Stimulated activated CD4-positive, alpha-beta T cell treated with anti-CD3 and anti-CD28 coated beads, Interleukin-1b, Interleukin-23, amount 100 ng/mL, for 1 hour (primary cell): ENCODE results near the gene GSTO1.
A peak's percentile ranks its signal among the peaks of the same experiment; 100 is the strongest.

Experiments used
- DNase-seq, 2 donors: peaks; one replicate each; pipeline ENCODE4 v3.0.0-alpha.2; 2020; ENCODE audit warnings: low read depth in 2 of 2

Gene GSTO1

DNA sequence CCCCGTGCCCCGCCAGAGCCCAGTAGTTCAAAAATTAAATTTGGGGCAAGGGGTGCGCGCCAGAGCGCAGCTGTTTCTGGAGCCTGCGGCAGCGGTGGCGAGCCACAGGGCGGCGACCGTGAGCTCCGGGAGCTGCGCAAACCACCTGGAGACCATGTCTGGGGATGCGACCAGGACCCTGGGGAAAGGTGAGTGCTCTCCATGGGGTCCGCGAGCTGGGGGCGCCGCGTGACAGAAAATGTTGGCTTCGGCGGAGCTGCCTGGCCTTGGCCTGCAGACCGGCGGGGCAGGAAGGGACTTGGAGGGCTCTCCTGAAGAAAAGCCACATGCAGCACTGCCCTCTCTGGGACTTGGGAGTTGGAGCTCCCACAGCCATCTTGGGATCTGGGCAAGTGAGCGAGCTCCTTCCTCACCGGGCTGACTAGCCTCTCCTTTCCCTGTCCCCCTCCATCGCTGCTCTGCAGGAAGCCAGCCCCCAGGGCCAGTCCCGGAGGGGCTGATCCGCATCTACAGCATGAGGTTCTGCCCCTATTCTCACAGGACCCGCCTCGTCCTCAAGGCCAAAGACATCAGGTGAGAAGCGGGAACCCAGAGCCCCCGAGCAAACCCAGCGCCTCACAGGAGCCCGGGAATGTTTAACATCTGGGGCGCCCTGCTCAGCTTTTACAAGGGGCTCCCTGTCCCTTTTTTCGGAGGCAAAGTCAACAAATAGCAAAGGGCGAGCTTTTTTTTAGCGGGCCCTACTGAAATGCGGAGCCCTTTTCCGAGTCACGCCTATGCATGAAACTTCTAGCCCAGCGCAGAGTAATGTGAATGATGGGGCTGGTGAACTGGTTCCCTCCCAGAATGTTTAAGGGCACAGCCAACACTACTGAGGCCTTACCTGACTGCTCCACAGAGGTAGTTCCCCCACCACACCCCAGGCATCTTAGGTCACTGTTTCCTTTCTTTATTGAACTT is 20.4 kb downstream of the GSTO1 start:
- DNase-seq = no peak

GRCh38 chr10:104276192-104276591 is 21.5 kb downstream of the GSTO1 start:
- DNase-seq = no peak

DNA sequence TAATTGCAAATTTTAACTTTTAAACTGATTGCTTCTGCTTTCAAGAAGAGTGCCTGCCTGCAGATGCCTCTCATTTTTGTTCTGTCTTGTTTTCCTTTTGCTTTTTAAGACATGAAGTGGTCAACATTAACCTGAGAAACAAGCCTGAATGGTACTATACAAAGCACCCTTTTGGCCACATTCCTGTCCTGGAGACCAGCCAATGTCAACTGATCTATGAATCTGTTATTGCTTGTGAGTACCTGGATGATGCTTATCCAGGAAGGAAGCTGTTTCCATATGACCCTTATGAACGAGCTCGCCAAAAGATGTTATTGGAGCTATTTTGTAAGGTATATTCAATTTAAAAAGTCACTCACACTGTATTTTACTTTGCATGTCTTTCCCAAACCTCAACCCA is 23.1 kb downstream of the GSTO1 start:
- DNase-seq = no peak

- no peak for DNase-seq
Measured at GRCh38 chr10:104279550-104280259, 25.0 kb downstream of the GSTO1 start.

DNA sequence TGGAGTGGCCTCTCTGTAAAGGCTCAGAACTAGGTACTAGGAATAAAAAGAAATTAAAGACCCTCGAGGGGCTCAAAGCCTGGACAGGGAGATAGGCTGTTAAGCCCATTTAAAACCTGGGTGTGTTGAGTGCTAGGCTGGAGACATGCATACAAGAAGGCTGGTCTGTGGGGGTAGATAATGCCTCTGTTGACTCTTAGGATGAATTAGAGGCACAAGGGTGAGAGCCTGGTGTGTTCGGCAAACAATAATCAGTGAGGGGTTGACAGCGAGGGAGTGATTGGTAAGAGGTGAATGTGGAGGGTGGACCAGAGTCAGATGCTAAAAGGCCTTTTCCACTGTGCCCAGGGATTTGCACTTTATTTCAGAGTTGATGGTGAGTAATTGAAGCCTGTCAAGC is 27.0 kb downstream of the GSTO1 start:
- no peak for DNase-seq

DNA sequence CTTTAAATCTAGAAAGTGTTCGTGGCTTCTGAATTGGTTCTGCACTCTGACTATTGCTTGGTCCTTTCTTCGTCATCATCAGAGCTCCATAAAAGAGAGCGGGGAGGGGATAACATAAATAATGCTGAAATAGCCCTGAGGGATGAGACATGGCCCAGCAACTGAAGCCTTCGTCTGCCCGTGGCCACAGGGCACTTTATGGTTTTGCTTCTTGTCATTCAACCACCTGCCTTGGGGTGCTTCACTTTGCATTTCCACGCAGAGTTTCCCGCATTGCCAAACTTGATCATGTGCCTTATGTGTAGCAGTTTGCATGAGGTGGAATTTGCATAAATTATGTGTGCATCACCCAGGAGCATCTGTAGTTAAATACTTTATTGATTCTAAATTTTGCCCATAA is 30.2 kb downstream of the GSTO1 start:
- DNase-seq = no peak

DNA sequence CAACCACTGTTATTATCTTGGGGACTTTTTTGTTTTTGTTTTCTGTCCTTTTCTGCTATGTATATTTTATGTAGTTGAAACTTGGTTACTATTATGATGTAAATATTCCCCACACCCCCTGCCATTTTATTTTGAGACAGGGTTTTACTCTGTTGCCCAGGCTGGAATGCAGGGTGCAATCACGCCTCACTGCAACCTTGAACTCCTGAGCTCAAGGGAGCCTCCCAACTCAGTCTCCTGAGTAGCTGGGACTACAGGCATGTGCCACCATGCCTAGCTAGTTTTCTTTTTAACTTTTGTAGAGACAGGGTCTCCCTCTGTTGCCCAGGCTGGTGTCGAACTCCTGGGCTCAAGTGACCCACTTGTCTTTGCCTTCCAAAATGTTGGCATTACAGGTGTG is 32.2 kb downstream of the GSTO1 start:
- DNase-seq = no peak

DNA sequence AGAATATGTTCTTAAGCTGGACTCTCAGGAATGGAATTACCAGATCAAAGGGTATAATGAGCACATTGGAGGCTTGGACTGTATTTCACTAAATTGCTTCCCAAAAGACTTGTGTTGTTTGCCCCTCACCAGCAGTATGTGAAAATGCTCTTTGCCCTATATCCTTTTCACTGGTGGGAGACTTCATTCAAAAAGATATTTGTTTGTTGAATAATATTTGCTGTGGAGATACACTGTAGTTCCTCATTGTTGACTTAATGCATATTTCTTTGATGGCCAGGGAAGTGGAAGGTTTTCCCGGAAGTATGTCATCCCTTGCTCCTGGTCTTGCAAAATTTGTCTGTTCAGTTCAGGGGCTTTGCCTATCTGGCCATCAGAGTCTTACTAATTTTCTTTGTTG is 33.7 kb downstream of the GSTO1 start:
- DNase-seq = no peak

DNA sequence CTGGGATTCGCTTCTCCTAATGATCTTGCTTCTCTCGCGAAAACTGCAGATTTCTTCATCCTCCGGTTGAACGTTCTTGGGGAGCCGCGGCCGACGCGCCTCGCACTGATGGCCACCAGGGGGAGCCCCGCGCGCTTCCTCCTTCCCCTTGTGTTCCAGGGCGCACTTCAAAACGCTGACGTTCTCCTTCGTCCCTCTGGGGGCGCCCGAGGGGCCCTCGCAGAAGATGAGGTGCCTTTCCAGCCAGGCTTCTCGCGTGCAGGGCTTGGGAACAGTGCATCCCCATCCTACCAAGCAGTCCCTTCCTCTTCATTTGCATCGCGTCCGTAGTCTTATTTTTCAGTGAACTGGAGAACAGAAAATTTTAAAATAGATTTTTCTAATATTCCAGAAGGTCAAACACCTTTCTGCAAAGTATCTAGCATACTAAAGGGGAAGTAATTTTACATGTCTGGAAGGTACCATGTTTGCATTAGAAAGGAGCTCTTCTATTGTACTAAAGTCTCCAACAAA is 36.8 kb downstream of the GSTO1 start:
- DNase-seq = peak; percentile 70 to 84

GRCh38 chr10:104293011-104293410 is 38.3 kb downstream of the GSTO1 start:
- no peak for DNase-seq

DNA sequence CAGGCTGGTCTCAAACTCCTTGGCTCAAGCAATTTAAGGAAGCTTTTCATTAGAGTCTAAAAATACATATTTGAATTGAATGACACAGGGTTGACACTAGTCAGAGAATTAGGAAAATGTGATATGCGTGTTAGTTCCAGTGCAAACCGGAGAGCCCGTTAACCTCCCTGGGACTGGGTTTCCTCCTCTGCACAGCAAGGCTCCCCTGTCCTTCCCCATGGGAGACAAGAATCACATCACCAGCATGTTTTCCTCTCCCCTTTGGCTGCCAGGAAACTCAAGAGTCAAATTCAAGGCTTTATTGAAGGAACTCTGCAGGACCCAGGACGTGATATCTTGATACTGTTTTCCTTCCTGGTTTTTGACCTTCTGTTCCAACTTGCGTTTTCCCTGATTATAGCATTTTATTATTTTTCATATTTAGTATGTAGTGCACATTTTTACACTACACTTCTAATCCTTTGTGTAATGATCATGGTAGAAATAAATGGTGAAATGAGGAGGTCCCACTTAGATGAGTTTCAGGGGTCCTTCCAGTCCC is 39.2 kb downstream of the GSTO1 start:
- DNase-seq = no peak

DNA sequence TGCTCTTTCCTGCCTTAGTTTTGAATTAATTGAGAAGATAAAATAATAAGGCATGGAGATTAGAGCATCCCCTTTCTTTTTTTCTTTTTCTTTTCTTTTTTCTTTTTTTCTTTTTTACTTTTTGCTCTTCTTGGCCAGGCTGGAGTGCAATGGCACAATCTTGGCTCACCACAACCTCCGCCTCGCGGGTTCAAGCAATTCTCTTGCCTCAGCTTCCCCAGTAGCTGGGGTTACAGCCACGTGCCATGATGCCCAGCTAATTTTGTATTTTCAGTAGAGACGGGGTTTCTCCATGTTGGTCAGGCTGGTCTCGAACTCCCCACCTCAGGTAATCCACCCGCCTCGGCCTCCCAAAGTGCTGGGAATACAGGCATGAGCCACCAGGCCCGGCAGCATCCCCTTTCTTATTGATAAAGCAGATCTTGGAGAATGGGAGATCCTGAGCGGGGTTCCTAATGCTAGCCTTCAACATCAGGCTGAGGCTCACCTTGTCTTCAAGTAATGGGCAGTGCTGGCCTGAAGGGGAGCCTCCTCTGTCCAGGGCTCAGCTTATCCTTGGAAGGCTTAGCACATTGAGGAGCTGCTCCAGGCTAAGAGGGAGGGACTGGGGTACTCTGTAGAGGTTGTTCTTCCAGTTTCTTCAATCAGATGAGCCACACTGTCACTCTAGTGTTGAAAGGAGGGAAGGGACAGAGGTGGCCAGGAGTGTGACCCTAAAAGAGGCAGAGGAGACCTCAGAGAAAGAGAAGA is 42.2 kb downstream of the GSTO1 start:
- no peak for DNase-seq

DNA sequence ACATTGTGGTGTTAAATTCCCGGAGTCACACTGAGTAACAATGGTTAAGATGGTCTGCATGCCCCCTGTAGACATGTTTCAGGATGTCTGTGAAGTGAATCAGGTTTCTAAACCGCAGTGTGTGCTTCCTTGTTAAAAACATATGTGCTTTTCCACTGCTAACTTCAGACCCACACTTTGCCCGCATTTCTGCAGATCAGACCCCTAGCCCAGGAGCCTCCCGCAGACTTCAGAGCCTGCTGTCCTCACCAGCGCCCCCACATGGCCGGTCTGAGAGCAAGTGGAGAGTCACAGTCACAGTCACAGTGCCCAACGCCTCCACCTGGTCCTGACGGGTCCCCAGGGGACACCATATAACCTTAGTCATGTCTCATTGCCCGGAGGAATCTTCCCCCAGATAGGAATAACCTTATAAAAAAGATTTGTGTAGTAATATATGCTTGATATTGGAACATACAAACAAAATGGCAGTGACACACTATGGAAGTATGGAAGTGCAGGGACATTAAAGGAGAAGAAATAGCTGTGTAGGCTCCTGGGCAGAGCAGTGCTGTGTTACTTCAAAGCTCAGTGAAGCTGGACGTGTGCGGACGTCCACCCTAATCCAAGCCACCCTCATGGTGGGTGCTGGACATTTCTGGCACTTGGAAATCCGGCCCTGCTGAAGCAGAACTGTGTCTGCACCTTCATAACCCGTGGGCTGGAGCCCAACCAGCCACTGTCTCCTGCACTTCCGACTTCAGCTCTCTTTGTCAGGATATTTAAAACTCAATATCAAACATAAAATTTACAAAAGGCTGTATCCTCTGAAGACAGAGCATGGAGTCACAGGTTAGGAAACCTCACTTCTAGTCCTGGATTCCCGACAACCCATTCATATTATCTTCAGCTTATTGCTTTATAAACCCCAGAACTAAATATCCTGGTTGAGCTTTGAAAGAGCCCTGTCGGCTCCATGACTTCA is 43.3 kb downstream of the GSTO1 start:
- DNase-seq = no peak

DNA sequence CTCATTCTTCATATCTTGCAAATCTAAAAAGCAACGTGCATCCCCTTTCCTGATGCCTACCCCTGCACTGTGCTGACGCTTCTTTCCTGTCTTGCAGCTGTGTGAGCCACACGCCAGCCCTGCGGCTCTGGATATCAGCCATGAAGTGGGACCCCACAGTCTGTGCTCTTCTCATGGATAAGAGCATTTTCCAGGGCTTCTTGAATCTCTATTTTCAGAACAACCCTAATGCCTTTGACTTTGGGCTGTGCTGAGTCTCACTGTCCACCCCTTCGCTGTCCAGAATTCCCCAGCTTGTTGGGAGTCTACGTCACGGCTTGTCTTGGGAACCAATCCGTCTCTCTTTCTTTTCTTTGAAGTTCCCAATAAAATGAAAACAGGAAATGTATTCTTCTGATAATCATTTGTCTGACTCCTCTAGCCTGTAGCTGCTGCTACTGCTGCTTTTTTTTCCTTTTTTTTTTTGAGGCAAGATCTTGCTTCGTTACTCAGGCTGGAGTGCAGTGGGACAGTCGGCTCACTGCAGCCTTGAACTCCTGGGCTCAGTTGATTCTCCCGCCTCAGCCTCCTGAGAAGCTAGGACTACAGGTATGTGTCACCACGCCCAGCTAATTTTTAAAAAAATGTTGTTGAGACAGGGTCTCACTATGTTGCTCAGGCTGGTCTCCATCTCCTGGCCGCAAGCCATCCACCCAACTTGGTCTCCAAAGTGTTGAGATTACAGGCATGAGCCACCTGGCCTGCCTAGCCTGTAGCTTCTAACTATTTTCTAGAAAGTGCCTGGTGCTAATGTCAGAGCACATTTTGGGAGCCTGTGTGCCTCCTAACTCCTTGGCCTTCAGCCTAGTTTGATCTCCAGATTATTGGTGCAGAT is 44.6 kb downstream of the GSTO1 start:
- DNase-seq = no peak

- no peak for DNase-seq
Measured at GRCh38 chr10:104300002-104300735, 45.5 kb downstream of the GSTO1 start.

DNA sequence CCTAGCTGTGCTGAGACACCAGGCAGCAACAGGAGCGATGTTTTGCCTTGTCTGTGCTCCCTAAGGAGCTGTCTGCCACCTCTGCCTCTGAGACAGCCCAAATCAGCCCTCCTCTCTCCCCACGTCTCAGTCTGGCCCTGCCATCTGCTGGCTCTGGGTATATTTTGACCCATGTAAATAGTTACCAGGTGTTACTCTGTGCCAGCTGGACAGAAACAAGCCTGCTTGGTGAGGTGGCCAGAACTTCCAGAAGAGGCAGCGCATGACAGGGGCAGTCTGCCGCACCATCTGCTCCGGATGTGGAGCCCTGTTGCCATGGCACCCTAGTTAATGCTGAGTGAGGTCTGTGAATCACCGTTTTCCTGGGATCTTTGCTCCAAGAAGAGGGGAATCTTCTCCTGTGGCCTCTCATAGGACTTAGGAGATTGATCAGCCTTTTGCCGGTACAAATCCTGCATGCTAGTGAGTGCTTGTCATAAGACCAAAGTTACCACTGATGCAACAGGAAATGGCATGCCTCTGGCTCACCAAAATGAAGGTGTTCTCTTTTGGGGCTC is 46.1 kb downstream of the GSTO1 start:
- no peak for DNase-seq

DNA sequence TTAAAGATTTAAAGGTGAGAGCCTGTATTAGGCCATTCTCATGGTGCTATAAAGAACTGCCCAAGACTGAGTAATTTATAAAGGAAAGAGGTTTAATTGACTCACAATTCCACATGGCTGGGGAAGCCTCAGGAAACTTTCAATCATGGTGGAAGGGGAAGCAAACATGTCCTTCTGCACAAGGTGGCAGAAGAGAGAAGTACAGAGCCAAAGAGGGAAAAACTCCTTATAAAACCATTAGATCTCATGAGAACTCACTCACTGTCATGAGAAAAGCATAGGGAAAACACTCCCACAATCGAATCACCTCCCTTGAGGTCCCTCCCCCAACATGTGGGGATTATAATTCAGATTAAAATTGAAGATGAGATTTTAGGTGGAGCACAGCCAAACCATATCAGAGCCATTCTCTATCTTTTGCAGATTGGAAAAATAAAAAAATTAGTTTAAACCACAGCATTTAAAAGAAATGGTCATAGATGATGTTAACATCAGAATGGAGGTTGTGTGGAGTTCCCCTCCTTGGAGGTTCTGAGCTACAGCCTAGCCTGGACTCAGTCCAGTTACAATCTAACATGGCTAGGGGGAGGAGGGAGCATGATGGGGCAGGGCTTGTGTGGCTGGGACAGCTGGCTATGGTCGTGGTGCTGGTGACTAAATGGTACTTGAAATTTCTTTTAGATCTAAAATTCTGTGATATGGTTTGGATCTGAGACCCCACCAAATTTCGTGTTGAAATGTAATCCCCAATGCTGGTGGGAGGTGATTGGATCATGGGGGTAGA is 47.4 kb downstream of the GSTO1 start:
- DNase-seq = no peak
